HepG2 (cell line): ENCODE data around the gene TOR4A. TPM values are rescaled to one million over a fixed set of nuclear protein-coding genes. Genes with fewer than 3 reads are reported as not detected.
A peak's percentile ranks its signal among the peaks of the same experiment; 100 is the strongest.

ENCODE experiments used
- AGO1 ChIP-seq: fragments of 200-400 bp; formaldehyde crosslinking; IDR thresholded peaks from 2 replicates; pipeline ENCODE4 v1.6.1; 2017; ENCODE audit warnings: mild to moderate bottlenecking, low read depth, low read length, moderate library complexity; ENCODE audit not compliant: poor library complexity, severe bottlenecking
- CREBL2 ChIP-seq: sonication (generic); formaldehyde crosslinking; IDR thresholded peaks from 2 replicates; pipeline ENCODE4 v1.8.1; 2023; ENCODE audit warnings: missing genetic modification reagents, mild to moderate bottlenecking, borderline replicate concordance
- HDAC1 ChIP-seq: sonication (generic); formaldehyde crosslinking; IDR thresholded peaks from 2 replicates; pipeline ENCODE4 v1.5.1; 2020; ENCODE audit warnings: mild to moderate bottlenecking, missing genetic modification reagents
- HMGXB4 ChIP-seq, 2 experiments: sonication (generic) in 1 of 2; formaldehyde crosslinking in 1 of 2; IDR thresholded peaks; 2 replicates each; pipeline versions ENCODE4 v1.4.0 to v1.6.1; 2018 to 2020; ENCODE audit warnings: missing genetic modification reagents in 2 of 2, borderline replicate concordance in 1 of 2, low read depth in 1 of 2, mild to moderate bottlenecking in 1 of 2, missing biosample characterization in 1 of 2
- IKZF4 ChIP-seq: sonication (generic); formaldehyde crosslinking; IDR thresholded peaks from 2 replicates; pipeline ENCODE4 v1.5.1; 2020; ENCODE audit warnings: borderline replicate concordance, mild to moderate bottlenecking, low read depth, missing genetic modification reagents; ENCODE audit errors: not compliant biosample characterization
- MYNN ChIP-seq: sonication (generic); formaldehyde crosslinking; IDR thresholded peaks from 2 replicates; pipeline ENCODE4 v1.4.0; 2020; ENCODE audit warnings: mild to moderate bottlenecking, low read depth, missing genetic modification reagents
- PHF8 ChIP-seq: sonication (generic); formaldehyde crosslinking; IDR thresholded peaks from 2 replicates; pipeline ENCODE4 v1.5.0; 2020; ENCODE audit warnings: missing genetic modification reagents
- TCF7 ChIP-seq: sonication (generic); IDR thresholded peaks from 2 replicates; pipeline ENCODE4 v1.6.1; 2016; ENCODE audit warnings: antibody characterized with exemption, low read depth
- TFDP2 ChIP-seq: sonication (generic); formaldehyde crosslinking; IDR thresholded peaks from 2 replicates; pipeline ENCODE4 v1.4.0; 2020; ENCODE audit warnings: missing genetic modification reagents
- THYN1 ChIP-seq: sonication (generic); formaldehyde crosslinking; IDR thresholded peaks from 2 replicates; pipeline ENCODE4 v1.8.1; 2023; ENCODE audit warnings: low read depth, mild to moderate bottlenecking, moderate library complexity, missing genetic modification reagents, borderline replicate concordance
- ZNF33A ChIP-seq: sonication (generic); formaldehyde crosslinking; IDR thresholded peaks from 2 replicates; pipeline ENCODE4 v1.5.1; 2020; ENCODE audit warnings: missing genetic modification reagents, mild to moderate bottlenecking, moderate library complexity, borderline replicate concordance
- ZNF431 ChIP-seq: sonication (generic); formaldehyde crosslinking; IDR thresholded peaks from 2 replicates; pipeline ENCODE4 v1.9.0; 2022; ENCODE audit warnings: missing genetic modification reagents, low read depth, mild to moderate bottlenecking, borderline replicate concordance
- ZNF547 ChIP-seq: sonication (generic); formaldehyde crosslinking; IDR thresholded peaks from 2 replicates; pipeline ENCODE4 v1.5.1; 2020; ENCODE audit warnings: mild to moderate bottlenecking, missing genetic modification reagents
- ZNF552 ChIP-seq: sonication (generic); formaldehyde crosslinking; IDR thresholded peaks from 2 replicates; pipeline ENCODE4 v1.9.0; 2022; ENCODE audit warnings: missing genetic modification reagents, mild to moderate bottlenecking, borderline replicate concordance
- ZNF784 ChIP-seq: sonication (generic); formaldehyde crosslinking; IDR thresholded peaks from 2 replicates; pipeline ENCODE4 v1.5.1; 2020; ENCODE audit warnings: missing genetic modification reagents, mild to moderate bottlenecking, borderline replicate concordance
- polyA plus RNA-seq, 8 experiments: library from polyadenylated mRNA; depleted of rRNA in 3 of 8; stranded (reverse) in 7 of 8; unstranded in 1 of 8; fragments of >200 nt; fragmentation: Illumina TruSeq in 4 of 8; extraction: Trizol in 4 of 8; gene quantifications; 2 replicates each; pipeline versions ENCODE4 v1.2.1 to v1.2.3, GENCODE V29; 2011 to 2016; ENCODE audit warnings: low read depth in 4 of 8, missing spikeins in 1 of 8, mixed read lengths in 1 of 8; ENCODE audit not compliant: insufficient read depth in 1 of 8
- total RNA-seq, 5 experiments: library from RNA; depleted of rRNA; stranded (reverse); fragments of >200 nt; fragmentation: Illumina TruSeq; extraction: Trizol; gene quantifications; 2 replicates each; pipeline ENCODE4 v1.2.3, GENCODE V29; 2016; ENCODE audit warnings: low read depth in 1 of 5
- TF ChIP-seq, protein P1 (sequence below): sonication (generic); formaldehyde crosslinking; IDR thresholded peaks from 2 replicates; pipeline ENCODE4 v1.4.0; 2020; ENCODE audit warnings: mild to moderate bottlenecking, low read depth, missing genetic modification reagents
- TF ChIP-seq, protein P2 (sequence below): sonication (generic); formaldehyde crosslinking; IDR thresholded peaks from 2 replicates; pipeline ENCODE4 v1.5.0; 2020; ENCODE audit warnings: missing genetic modification reagents, mild to moderate bottlenecking, borderline replicate concordance
- TF ChIP-seq, protein P3 (sequence below): sonication (generic); formaldehyde crosslinking; IDR thresholded peaks from 2 replicates; pipeline ENCODE4 v1.4.0; 2020; ENCODE audit warnings: missing genetic modification reagents

TOR4A gene
- total and polyA plus RNA-seq, 2 of the 13 experiments (the other 11 are each of a cell fraction or from before 2014, with no cell fraction given): 11.1 to 14.2 TPM

DNA sequence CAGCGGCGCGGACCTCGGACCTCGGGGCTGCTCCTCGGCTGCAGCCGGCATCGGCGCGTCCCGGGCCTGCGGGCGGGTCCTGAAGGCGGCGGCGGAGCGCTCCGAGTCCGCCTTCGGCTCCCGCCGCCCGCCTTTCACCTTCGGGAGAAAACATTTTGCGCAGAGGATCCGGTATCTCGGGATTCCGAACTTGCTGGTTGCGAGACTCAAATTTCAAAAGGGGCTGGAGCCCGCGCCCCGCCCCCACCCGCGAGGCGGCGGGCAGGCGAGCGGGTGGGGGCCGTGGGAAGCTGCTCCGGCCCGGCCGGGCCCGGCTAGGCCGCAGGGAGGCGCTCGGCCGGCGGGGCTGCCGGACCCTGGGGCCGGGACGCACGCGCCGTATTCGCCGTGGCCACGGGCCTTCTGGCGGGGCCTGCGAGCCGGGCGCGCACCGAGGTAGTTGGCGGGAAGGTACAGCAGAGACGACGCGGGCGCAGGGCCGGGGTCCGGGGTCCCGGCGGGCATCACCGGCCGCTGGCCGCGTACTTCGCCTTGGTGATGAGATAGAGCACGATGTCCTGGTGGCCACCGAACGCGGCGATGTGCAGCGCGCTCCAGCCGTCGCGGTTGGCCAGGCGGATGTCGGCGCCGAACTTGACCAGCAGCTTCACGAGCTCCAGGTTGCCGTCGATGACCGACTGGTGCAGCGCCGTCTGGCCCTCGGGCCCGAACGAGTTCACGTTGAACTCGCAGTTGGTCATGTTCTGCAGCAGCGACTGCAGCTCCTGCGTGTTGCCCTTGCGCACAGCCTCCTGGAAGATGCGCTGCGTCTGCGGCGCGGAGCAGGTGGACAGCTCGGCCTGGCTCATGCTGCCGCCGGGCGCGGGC is 23.8 kb downstream of the TOR4A start (continued):
- TF ChIP-seq TFDP2 (CRISPR knock-in tag): peak; percentile 69
- peak; percentile 29 for TF ChIP-seq AGO1
- TF ChIP-seq ZNF784 (CRISPR knock-in tag): no peak
- TF ChIP-seq THYN1 (CRISPR knock-in tag): no peak
- TF ChIP-seq, protein P1, sequence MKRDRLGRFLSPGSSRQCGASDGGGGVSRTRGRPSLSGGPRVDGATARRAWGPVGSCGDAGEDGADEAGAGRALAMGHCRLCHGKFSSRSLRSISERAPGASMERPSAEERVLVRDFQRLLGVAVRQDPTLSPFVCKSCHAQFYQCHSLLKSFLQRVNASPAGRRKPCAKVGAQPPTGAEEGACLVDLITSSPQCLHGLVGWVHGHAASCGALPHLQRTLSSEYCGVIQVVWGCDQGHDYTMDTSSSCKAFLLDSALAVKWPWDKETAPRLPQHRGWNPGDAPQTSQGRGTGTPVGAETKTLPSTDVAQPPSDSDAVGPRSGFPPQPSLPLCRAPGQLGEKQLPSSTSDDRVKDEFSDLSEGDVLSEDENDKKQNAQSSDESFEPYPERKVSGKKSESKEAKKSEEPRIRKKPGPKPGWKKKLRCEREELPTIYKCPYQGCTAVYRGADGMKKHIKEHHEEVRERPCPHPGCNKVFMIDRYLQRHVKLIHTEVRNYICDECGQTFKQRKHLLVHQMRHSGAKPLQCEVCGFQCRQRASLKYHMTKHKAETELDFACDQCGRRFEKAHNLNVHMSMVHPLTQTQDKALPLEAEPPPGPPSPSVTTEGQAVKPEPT (CRISPR knock-in tag): no peak
- no peak for TF ChIP-seq MYNN (CRISPR knock-in tag)
- no peak for TF ChIP-seq ZNF33A (CRISPR knock-in tag)
- TF ChIP-seq, protein P2, sequence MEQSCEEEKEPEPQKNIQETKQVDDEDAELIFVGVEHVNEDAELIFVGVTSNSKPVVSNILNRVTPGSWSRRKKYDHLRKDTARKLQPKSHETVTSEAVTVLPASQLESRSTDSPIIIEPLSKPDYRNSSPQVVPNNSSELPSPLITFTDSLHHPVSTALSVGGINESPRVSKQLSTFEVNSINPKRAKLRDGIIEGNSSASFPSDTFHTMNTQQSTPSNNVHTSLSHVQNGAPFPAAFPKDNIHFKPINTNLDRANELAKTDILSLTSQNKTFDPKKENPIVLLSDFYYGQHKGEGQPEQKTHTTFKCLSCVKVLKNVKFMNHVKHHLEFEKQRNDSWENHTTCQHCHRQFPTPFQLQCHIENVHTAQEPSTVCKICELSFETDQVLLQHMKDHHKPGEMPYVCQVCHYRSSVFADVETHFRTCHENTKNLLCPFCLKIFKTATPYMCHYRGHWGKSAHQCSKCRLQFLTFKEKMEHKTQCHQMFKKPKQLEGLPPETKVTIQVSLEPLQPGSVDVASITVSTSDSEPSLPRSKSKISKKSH: 0 out of 2 replicates have a peak, but pooled peaks have one; percentile 29
- TF ChIP-seq, protein P3, sequence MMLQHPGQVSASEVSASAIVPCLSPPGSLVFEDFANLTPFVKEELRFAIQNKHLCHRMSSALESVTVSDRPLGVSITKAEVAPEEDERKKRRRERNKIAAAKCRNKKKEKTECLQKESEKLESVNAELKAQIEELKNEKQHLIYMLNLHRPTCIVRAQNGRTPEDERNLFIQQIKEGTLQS (CRISPR knock-in tag): no peak
- TF ChIP-seq HDAC1: peak; percentile 29; the same call in 1 of the 2 replicates
- peak; percentile 41; the same call in 1 of the 2 replicates for TF ChIP-seq ZNF547 (CRISPR knock-in tag)
- TF ChIP-seq IKZF4: peak; percentile 34
- TF ChIP-seq HMGXB4 (CRISPR knock-in tag; IDR thresholded peaks at IDR 0.05; ENCODE audit: borderline replicate concordance in 1 of 2, low read depth in 1 of 2): 0 out of 4 replicates have a peak, but pooled peaks of 1 of the 2 experiments have one; percentile 33
- peak; percentile 39; the same call in 1 of the 2 replicates for TF ChIP-seq ZNF552
- 0 out of 2 replicates have a peak, but pooled peaks have one; percentile 15 for TF ChIP-seq CREBL2 (CRISPR knock-in tag)
- TF ChIP-seq PHF8 (CRISPR knock-in tag): peak; percentile 36
- TF ChIP-seq ZNF431 (CRISPR knock-in tag): no peak
- no peak for TF ChIP-seq TCF7
